ENCODE measurements around the gene TSPAN31.

TSPAN31 gene

DNA sequence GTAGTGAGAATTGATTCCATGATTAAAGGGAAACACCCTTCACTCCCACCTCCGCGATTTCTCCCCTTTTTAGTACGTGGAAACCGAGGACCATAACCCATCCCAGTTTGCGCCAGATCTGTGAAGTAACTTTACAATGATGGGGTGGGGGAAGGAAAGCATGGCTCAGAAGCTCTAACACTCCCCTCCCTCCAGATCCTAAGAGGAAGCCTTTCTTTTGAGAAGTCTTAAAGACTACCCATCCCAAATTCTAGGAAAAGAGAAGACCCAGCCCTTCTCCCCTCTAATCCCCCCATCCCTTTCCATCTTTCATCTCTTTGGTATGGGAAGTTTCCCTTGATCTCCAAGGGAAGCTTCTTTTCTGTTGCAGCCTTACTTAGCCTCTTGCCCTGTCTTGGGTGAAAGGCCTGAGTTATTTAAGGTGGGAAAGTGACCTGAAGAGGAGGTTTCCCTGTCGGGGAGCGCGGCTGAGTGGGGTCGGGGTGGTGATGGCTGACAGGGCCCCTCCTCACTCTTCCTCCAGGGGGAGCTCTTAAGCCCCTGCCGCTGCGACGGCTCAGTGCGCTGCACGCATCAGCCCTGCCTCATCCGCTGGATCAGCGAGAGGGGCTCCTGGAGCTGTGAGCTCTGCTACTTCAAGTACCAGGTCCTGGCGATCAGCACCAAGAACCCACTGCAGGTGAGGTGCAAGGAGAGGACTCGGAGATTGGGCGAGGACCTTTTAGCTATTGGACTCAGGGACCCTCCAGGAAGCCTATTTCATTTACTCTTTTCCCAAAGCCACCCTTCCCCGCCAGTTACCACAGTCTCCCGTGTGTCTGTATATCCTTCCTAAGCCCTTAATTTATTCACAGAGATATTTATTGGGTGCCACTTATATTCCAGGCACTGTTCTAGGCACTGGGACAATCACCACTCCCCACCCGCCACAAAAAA lies 11.8 kb downstream of the TSPAN31 start:
- H3K4me3 ChIP-seq = peak overlapping the region; percentile 8
- DNase-seq (ENCODE audit: low spot score) = no peak
- TF ChIP-seq, protein P1, sequence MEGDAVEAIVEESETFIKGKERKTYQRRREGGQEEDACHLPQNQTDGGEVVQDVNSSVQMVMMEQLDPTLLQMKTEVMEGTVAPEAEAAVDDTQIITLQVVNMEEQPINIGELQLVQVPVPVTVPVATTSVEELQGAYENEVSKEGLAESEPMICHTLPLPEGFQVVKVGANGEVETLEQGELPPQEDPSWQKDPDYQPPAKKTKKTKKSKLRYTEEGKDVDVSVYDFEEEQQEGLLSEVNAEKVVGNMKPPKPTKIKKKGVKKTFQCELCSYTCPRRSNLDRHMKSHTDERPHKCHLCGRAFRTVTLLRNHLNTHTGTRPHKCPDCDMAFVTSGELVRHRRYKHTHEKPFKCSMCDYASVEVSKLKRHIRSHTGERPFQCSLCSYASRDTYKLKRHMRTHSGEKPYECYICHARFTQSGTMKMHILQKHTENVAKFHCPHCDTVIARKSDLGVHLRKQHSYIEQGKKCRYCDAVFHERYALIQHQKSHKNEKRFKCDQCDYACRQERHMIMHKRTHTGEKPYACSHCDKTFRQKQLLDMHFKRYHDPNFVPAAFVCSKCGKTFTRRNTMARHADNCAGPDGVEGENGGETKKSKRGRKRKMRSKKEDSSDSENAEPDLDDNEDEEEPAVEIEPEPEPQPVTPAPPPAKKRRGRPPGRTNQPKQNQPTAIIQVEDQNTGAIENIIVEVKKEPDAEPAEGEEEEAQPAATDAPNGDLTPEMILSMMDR (IDR thresholded peaks at IDR 0.05) = no peak
- H3K27ac ChIP-seq = no peak overlapping the region

DNA sequence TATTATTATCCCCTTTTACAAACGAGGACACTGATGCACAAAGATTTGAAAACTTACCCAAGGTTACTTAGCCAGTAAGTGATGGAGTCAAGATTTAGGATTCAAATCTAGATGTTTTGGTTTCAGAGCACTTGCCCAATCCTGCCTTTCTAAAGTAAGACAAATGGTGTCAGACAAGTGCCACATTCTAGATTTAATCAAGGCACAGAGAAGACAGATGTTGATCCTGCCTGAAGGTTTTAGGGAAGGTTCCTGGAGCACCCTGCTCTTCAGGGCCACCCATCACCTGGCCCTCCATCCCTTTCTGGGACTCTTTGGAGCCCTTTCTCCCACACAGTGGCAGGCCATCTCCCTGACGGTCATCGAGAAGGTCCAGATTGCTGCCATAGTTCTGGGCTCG lies 12.9 kb downstream of the TSPAN31 start:
- H3K4me3 ChIP-seq = no peak overlapping the region
- TF ChIP-seq, protein P1 (IDR thresholded peaks at IDR 0.05) = no peak
- no peak overlapping the region for H3K27ac ChIP-seq
- DNase-seq (ENCODE audit: low spot score) = no peak

DNA sequence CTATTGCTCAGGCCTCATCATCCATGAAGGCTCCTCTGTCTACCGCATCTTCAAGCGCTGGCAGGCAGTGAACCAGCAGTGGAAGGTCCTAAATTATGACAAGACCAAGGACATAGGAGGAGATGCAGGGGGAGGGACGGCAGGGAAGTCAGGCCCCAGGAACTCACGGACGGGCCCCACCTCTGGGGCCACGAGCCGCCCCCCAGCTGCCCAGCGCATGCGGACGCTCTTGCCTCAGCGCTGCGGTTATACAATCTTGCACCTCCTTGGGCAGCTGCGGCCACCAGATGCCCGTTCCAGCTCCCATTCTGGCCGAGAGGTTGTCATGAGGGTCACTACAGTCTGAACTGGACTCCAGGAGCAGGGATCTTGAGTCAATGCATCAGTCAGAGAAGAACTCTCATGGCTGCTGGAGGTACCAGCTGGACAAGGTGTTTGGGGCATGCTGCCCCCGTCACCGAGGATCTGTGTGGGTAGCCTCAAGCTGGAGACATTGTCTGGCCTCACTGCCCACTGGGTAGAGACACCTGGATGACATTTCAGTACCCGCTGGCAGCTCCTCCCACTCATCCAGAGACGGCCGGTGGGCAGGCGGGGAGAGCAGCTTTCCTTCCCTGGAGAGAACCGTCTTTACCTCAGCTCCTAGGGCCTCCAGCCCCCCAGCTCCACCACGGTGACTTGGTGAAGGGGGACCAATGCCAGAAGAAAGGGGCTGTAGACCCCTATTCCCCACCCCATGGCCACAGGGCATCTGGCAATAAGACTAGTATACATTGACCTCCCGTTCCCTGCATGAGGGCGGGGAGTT lies 13.9 kb downstream of the TSPAN31 start:
- no peak for DNase-seq (ENCODE audit: low spot score)
- TF ChIP-seq, protein P1 (IDR thresholded peaks at IDR 0.05) = no peak
- H3K27ac ChIP-seq = no peak overlapping the region
- no peak overlapping the region for H3K4me3 ChIP-seq

DNA sequence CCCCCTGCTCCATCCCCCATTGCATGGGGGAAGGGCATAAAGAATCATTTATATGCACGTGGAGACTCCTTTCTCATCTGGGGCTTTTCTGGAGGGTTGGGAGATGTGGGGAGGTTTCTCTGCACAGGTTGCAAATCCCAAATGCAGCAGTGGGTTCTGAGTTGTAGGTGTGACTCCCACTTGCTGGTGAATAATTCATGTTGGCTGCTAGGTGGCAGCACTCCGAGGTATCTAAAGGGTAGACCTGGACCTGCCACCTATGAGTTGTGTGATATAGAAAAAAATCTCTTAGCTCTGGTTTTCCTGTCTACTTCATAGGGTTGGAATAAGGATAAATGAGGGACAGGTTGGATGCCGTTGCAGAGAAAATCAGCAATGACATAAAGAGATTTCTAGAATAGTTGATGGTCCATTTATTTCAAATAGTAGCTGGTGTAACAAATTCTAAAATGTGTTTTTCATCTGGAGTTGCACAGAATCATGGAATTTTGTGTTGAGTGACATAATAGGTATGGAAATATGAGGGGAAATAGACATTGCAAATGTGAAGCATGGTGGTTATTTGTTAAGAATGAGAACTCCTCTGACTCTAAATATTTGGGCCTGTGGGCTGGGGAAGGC lies 14.6 kb downstream of the TSPAN31 start:
- TF ChIP-seq, protein P1 (IDR thresholded peaks at IDR 0.05) = no peak
- Histone ChIP-seq H3K4me3 (no peak overlapping the region), H3K27ac (no peak overlapping the region)
- no peak for DNase-seq (ENCODE audit: low spot score)

DNA sequence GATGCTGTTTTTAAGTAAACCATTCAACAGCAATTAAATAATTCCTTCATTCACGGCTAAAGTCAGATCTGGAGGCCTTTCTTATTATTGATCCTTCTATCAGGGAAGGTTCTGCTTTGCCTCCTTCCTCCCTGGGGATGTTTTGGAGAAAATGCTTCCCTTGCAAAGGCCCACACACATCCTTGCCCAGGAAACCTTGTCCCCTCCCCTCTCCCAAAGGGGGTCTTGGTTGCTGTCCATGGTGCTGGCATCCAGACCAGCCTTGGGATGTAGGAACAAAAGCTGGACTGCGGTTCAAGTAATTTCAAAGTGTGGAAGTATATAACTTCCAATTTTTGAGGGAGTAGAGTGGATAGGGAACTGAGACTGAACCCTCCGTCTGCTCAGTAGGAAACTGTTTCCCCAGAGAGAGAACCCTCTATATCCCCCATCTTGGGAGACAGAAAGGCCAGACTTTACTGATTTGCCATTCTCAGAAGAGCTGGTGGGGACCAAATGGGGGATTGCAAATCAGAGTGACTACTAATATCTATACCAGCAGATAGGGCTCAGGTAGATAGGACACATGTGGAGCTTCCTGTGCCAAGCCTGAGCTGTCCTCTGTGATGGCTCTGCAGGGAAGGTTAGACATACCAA lies 15.6 kb downstream of the TSPAN31 start:
- TF ChIP-seq, protein P1 (IDR thresholded peaks at IDR 0.05) = no peak
- Histone ChIP-seq H3K27ac (no peak overlapping the region), H3K4me3 (no peak overlapping the region)
- DNase-seq (ENCODE audit: low spot score) = no peak

DNA sequence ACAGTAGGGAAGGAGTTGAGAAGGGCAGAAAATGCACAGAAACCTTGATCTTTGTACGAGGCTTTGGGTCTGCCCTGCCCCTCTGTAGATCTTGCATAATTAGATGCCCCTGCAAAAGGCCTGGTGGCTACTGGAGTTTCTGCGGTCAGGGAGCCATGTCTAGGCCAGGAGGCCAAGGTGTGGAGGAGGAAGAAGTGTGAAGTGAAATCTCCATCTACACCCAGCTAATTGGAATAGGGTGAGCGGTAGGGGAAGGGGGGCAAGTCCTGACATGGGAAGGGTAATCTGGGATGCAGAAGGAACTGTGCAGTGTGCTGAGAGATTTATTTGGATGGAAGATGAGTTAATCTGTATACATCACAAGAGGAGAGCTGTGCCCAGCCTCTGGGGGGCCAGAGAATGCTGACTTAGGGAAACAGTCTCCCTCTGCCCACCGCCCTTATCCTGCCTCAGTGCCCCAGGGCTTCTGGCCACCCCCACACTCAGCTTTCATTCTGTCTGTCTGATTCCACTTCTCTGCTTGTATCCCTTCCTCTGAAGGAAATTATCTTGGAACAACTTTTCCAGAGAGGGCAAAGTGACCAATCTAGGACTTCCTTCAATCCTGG lies 16.7 kb downstream of the TSPAN31 start:
- no peak for DNase-seq (ENCODE audit: low spot score)
- TF ChIP-seq, protein P1 (IDR thresholded peaks at IDR 0.05) = no peak
- no peak overlapping the region for H3K27ac ChIP-seq

More for the DNA sequence above, 16.7 kb downstream of the TSPAN31 start:
- H3K4me3 ChIP-seq = no peak overlapping the region

Measured in coronary artery (tissue), 2 donors.